Measurements from ENCODE around the gene EHBP1. TPM values are rescaled to one million over a fixed set of nuclear protein-coding genes. Genes with fewer than 3 reads are reported as not detected.
"Not testable (repeated sequence)": the region's sequence is repeated elsewhere in the genome, so short reads cannot be mapped to it uniquely, and the experiment has no call there.

The EHBP1 gene
- total RNA-seq, 4 donors from 2014 or later = 42.9 to 116 (median 58.3) TPM

GRCh38 chr2:63064661-63065060 is 359.1 kb downstream of the EHBP1 start:
- no peak for DNase-seq (ENCODE audit: low spot score in 2 of 2)
- Histone ChIP-seq H3K4me1 (peaks cover 9% of the 10 kb centered on the region), H3K4me3 (no peak overlapping the region), H3K27me3 (peaks cover 74% of the 10 kb centered on the region), H3K36me3 (no peaks in the 10 kb centered on the region), H3K27ac (no peak overlapping the region), H3K9me3 (no peaks in the 10 kb centered on the region)
- TF ChIP-seq POLR2AphosphoS5 (IDR thresholded peaks at IDR 0.05) (no peak), POLR2A (IDR thresholded peaks at IDR 0.05) (no peak), CTCF (IDR thresholded peaks at IDR 0.05) (no peak), EP300 (IDR thresholded peaks at IDR 0.05) (no peak)
- WGBS = 86% methylated on average over 4 of the region's 4 CpGs

GRCh38 chr2:63066265-63066664 is 360.8 kb downstream of the EHBP1 start:
- Histone ChIP-seq H3K36me3 (no peaks in the 10 kb centered on the region), H3K27ac (no peak overlapping the region), H3K27me3 (peaks cover 58% of the 10 kb centered on the region), H3K9me3 (no peaks in the 10 kb centered on the region), H3K4me1 (no peaks in the 10 kb centered on the region), H3K4me3 (no peak overlapping the region)
- DNase-seq (ENCODE audit: low spot score in 2 of 2) = no peak
- no peak for TF ChIP-seq CTCF (IDR thresholded peaks at IDR 0.05)
- TF ChIP-seq POLR2AphosphoS5 (IDR thresholded peaks at IDR 0.05) = no peak
- no peak for TF ChIP-seq EP300 (IDR thresholded peaks at IDR 0.05)
- no peak for TF ChIP-seq POLR2A (IDR thresholded peaks at IDR 0.05)
- 74% methylated on average over 3 of the region's 3 CpGs for WGBS

GRCh38 chr2:63066838-63067237 is 361.3 kb downstream of the EHBP1 start:
- peaks cover 52% of the 10 kb centered on the region for H3K27me3 ChIP-seq
- no peak for DNase-seq (ENCODE audit: low spot score in 2 of 2)
- H3K9me3 ChIP-seq = no peaks in the 10 kb centered on the region
- 90% methylated on average over 2 of the region's 2 CpGs for WGBS
- no peaks in the 10 kb centered on the region for H3K4me1 ChIP-seq
- no peak overlapping the region for H3K4me3 ChIP-seq
- no peaks in the 10 kb centered on the region for H3K36me3 ChIP-seq
- no peak overlapping the region for H3K27ac ChIP-seq
- no peak for TF ChIP-seq EP300 (IDR thresholded peaks at IDR 0.05)
- TF ChIP-seq POLR2A (IDR thresholded peaks at IDR 0.05) = no peak
- no peak for TF ChIP-seq CTCF (IDR thresholded peaks at IDR 0.05)
- no peak for TF ChIP-seq POLR2AphosphoS5 (IDR thresholded peaks at IDR 0.05)

- no peaks in the 10 kb centered on the region for H3K9me3 ChIP-seq
- TF ChIP-seq EP300 (IDR thresholded peaks at IDR 0.05) (no peak), POLR2A (IDR thresholded peaks at IDR 0.05) (no peak), POLR2AphosphoS5 (IDR thresholded peaks at IDR 0.05) (no peak), CTCF (IDR thresholded peaks at IDR 0.05) (no peak)
- no peak overlapping the region for H3K27ac ChIP-seq
- DNase-seq (ENCODE audit: low spot score in 2 of 2) = no peak
- no peaks in the 10 kb centered on the region for H3K4me1 ChIP-seq
- no peaks in the 10 kb centered on the region for H3K36me3 ChIP-seq
- WGBS = 83% methylated on average over 2 of the region's 2 CpGs
- H3K4me3 ChIP-seq = no peak overlapping the region
- peaks cover 18% of the 10 kb centered on the region for H3K27me3 ChIP-seq
These were observed 366.2 kb downstream of the EHBP1 start for GRCh38 chr2:63071664-63072063.

- Histone ChIP-seq H3K27me3 (peaks cover 3% of the 10 kb centered on the region), H3K27ac (no peak overlapping the region), H3K4me3 (no peak overlapping the region), H3K9me3 (no peaks in the 10 kb centered on the region), H3K4me1 (no peaks in the 10 kb centered on the region), H3K36me3 (no peaks in the 10 kb centered on the region)
- no peak for DNase-seq (ENCODE audit: low spot score in 2 of 2)
- no peak for TF ChIP-seq POLR2A (IDR thresholded peaks at IDR 0.05)
- TF ChIP-seq POLR2AphosphoS5 (IDR thresholded peaks at IDR 0.05) = no peak
- TF ChIP-seq CTCF (IDR thresholded peaks at IDR 0.05) = no peak
- no peak for TF ChIP-seq EP300 (IDR thresholded peaks at IDR 0.05)
- WGBS = 87% methylated on average over 3 of the region's 3 CpGs
These were observed 368.5 kb downstream of the EHBP1 start for GRCh38 chr2:63073994-63074393.

GRCh38 chr2:63074399-63074798 is 368.9 kb downstream of the EHBP1 start:
- not testable (repeated sequence) for H3K27me3 ChIP-seq; H3K36me3 ChIP-seq; H3K9me3 ChIP-seq; H3K4me3 ChIP-seq; H3K27ac ChIP-seq; H3K4me1 ChIP-seq; DNase-seq (ENCODE audit: low spot score in 2 of 2)
- WGBS = 91% methylated on average over 4 of the region's 4 CpGs

All from suprapubic skin (tissue), 4 donors.